GM19043 (cell line): Measurements from ENCODE around the gene RPS24.

Experiments
- ATAC-seq: cut with Tn5 transposase; IDR thresholded peaks from one replicate; pipeline ENCODE4 v1.9.1; 2021; ENCODE audit warnings: low read depth; ENCODE audit not compliant: unreplicated experiment

RPS24 gene

GRCh38 chr10:78025685-78026364 is 7.8 kb upstream of the RPS24 start:
- no peak for ATAC-seq

DNA sequence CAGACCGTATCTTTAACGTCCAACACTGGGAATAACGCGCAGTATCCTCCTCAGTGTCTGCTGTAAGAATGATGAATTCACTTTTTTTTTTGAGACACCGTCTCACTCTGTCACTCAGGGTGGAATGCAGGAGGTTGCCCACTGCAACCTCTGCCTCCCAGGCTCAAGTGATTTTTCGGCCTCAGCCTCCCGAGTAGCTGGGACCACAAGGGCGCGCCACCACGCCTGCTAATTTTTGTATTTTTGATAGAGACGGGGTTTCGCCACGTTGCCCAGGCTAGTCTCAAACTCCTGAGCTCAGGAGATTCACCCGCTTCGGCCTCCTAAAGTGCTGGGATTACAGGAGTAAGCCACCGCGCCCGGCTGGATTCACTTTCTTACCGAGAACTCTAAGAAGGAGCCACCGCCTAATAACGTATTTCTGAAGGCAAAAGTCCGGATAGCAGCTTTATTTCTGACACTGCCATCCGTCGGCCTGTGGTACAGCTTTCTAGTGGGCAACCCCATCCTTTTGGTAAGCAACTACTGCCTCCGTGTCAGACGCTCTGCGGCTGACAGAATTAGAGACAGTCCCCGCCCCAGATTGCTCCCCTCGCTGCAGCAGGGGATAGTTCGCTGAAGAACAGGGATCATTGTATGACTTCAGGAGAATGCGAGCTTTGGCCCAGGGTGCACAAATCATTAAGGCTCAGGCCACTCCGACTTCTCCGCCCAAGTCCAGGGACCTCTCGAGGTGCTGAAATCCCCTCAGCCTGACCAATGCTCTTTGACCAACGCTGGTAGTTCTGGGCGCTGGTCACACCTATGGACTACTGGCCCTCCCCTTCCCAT is 5.0 kb upstream of the RPS24 start:
- no peak for ATAC-seq

GRCh38 chr10:78029269-78030226 is 4.1 kb upstream of the RPS24 start, which contains the start of gene POLR3A:
Gene POLR3A (minus strand): TSS chr10:78029515. CDS start chr10:78029407, 108 bp downstream.
- peak; percentile 60 for ATAC-seq

- ATAC-seq = no peak
Observed at GRCh38 chr10:78033387-78033636, 351 bp upstream of the RPS24 start.

DNA sequence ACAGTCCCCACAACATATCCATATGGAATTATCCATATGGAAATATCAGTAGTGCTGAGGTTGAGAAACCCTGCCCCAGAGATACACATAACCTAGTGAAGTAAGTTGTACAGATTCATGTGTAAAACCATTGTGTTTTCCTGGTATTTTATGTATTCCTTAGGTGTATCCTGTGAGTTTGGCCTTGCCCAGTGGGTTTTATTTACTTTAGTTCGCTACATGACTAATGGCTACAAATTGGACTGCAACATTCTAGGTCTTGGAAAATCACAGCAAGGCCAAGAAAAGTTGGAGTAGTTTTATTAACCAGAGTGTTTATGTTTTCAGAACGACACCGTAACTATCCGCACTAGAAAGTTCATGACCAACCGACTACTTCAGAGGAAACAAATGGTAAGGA is 1.4 kb downstream of the RPS24 start:
- ATAC-seq = no peak

GRCh38 chr10:78035437-78035836 is 1.8 kb downstream of the RPS24 start:
- no peak for ATAC-seq

DNA sequence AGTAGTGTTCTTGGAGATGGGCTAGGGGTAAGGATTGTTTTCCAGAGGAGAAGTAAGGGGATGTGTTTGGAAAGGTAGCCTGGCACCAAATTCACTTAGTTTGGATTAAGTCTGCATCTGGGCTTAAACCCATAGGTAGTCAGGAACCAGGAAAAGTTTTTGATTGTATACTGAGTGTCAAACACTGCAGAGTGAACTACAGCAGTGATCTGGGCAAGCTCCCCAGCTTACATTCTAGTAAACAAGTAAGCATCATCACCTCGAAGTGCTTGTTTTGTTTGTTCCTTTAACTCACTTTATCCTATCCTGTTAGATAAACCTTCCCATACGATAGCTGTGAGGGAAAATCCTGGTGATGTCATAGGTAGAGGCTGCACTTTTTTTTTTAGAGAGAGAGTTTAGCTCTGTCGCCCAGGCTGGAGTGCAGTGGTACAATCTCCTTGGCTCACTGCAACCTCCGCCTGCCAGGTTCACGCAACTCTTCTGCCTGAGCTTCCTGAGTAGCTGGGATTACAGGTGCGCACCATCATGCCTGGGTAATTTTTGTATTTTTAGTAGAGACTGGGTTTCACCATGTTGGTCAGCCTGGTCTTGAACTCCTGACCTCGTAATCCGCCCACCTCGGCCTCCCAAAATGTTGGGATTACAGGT is 2.4 kb downstream of the RPS24 start:
- no peak for ATAC-seq

DNA sequence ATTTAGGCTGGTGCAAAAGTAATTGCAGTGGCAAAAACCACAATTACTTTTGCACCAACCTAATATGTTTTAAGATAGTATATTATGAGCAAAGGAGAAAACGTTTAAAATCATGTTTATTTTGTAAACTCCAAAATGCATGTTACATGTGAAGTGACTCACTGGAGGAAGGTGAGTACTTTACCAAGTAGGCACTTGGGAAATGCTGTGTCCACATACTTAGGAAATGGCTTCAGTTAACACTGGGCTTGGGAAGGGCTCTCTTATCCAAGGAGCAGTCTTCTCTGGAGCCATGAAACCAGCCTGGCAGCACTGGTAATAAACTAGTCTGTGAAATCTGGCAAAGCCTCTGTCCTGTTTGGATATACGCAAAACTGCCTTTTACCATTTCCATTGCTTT is 4.4 kb downstream of the RPS24 start:
- ATAC-seq = no peak

- no peak for ATAC-seq
Observed at GRCh38 chr10:78038791-78039547, 5.3 kb downstream of the RPS24 start.

- ATAC-seq = no peak
Observed at GRCh38 chr10:78039743-78040142, 6.1 kb downstream of the RPS24 start.

- ATAC-seq = no peak
Observed at GRCh38 chr10:78041170-78042057, 7.8 kb downstream of the RPS24 start.

GRCh38 chr10:78042058-78042751 is 8.5 kb downstream of the RPS24 start:
- ATAC-seq = no peak

DNA sequence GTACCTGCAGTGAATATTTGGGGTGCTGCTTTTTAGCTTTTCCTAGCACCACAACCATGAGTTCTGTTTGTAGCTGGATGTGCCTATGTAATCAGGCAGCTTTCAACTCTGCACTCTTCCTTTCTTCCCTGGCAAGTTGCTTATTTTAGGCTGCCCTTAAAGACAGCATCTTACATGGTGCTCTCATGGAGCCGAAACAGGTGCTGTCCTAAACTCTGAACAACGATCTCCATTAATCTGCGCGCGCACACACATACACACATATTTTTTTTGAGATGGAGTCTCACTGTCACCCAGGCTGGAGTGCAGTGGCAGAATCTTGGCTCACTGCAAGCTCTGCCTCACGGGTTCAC is 9.1 kb downstream of the RPS24 start:
- no peak for ATAC-seq

DNA sequence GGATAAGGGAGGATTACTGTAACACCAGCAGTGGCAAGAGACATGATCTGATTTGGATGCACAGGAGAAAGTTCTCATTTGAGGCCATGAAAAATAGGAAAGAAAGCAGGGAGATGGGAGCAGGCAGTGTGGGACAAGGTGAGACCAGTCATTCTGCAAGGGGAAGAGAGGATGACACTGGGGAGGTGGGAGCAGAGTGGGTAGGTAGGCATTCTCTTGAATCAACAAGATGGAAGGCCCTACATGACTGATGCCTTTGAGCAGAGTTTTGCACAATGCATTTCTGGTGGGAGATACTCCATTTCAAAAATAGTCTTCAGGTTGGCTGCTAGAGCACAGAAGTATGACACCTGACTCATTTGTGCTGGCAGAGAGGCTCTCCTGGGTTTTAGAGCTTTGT is 10.5 kb downstream of the RPS24 start:
- no peak for ATAC-seq

- no peak for ATAC-seq
Observed at GRCh38 chr10:78044699-78045098, 11.0 kb downstream of the RPS24 start.

DNA sequence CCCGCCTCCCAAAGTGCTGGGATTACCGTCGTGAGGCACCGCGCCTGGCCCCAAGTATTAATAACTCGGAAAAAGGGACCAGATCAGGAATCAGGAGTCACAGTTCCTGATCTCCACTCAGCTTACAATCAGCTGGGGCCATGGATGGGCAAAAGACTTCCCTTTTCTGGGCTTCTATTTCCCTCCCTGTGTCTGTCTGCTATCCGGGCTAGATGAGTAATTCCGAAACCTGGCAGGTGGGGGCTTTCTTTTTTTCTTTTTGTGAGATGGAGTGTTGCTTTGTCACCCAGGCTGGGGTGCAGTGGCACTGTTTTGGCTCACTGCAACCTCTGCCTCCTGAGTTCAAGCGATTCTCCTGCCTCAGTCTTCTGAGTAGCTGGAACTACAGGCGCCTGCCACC is 11.6 kb downstream of the RPS24 start:
- ATAC-seq = peak; percentile 50

GRCh38 chr10:78045856-78046255 is 12.2 kb downstream of the RPS24 start:
- no peak for ATAC-seq

- no peak for ATAC-seq
Observed at GRCh38 chr10:78046711-78047269, 13.1 kb downstream of the RPS24 start.
